ACHN (cell line): ENCODE results near the gene PAX3.

Source experiments
- DNase-seq: peaks from one replicate; pipeline ENCODE4 v3.0.0-alpha.2; 2015
- in situ Hi-C: cut with HindIII; loops from 2 replicates; pipeline ENCODE4 v1.10.0; 2017; ENCODE audit warnings: low sequenced_read_pairs, low pct_ligation_motif_present, low pct_unique_long_range_greater_than_20kb

The PAX3 gene

GRCh38 chr2:222248256-222248655 is 50.5 kb downstream of the PAX3 start:
- in situ Hi-C loops = no loop called here
- no peak for DNase-seq

GRCh38 chr2:222242532-222242931 is 56.3 kb downstream of the PAX3 start:
- DNase-seq = no peak
- in situ Hi-C loops = no loop called here

- DNase-seq = no peak
- in situ Hi-C loops = no loop called here
Observed at GRCh38 chr2:222241128-222241870, 57.5 kb downstream of the PAX3 start.

GRCh38 chr2:222240676-222241049 is 58.1 kb downstream of the PAX3 start:
- in situ Hi-C loops = no loop called here

GRCh38 chr2:222239945-222240675 is 58.7 kb downstream of the PAX3 start:
- in situ Hi-C loops = no loop called here
- DNase-seq = no peak

More at GRCh38 chr2:222240676-222241049, 58.1 kb downstream of the PAX3 start:
- no peak for DNase-seq

- DNase-seq = no peak
- in situ Hi-C loops = no loop called here
Observed at GRCh38 chr2:222239091-222239490, 59.7 kb downstream of the PAX3 start.

- no peak for DNase-seq
- in situ Hi-C loops = no loop called here
Observed at GRCh38 chr2:222238072-222238471, 60.7 kb downstream of the PAX3 start.

- no peak for DNase-seq
- in situ Hi-C loops = no loop called here
Observed at GRCh38 chr2:222232839-222233238, 66.0 kb downstream of the PAX3 start.

GRCh38 chr2:222232372-222232771 is 66.4 kb downstream of the PAX3 start:
- in situ Hi-C loops = no loop called here
- DNase-seq = no peak

- in situ Hi-C loops = no loop called here
Observed at GRCh38 chr2:222228054-222228453, 70.7 kb downstream of the PAX3 start.

GRCh38 chr2:222218786-222219185 is 80.0 kb downstream of the PAX3 start:
- no peak for DNase-seq
- in situ Hi-C loops = no loop called here

More at GRCh38 chr2:222228054-222228453, 70.7 kb downstream of the PAX3 start:
- no peak for DNase-seq

GRCh38 chr2:222217712-222218111 is 81.1 kb downstream of the PAX3 start:
- in situ Hi-C loops = no loop called here
- no peak for DNase-seq

GRCh38 chr2:222214885-222215284 is 83.9 kb downstream of the PAX3 start:
- in situ Hi-C loops = no loop called here
- DNase-seq = no peak

GRCh38 chr2:222213049-222213448 is 85.7 kb downstream of the PAX3 start:
- DNase-seq = no peak
- in situ Hi-C loops = no loop called here

- in situ Hi-C loops = no loop called here
- no peak for DNase-seq
Observed at GRCh38 chr2:222212571-222212970, 86.2 kb downstream of the PAX3 start.

- no peak for DNase-seq
- in situ Hi-C loops = no loop called here
Observed at GRCh38 chr2:222208010-222208690, 90.6 kb downstream of the PAX3 start.

GRCh38 chr2:222205136-222205535 is 93.7 kb downstream of the PAX3 start:
- DNase-seq = no peak
- in situ Hi-C loops = no loop called here

GRCh38 chr2:222203041-222203440 is 95.8 kb downstream of the PAX3 start:
- peak; percentile 42 for DNase-seq

GRCh38 chr2:222196159-222196558 is 102.6 kb downstream of the PAX3 start:
- DNase-seq = no peak
- in situ Hi-C loops = no loop called here

More at GRCh38 chr2:222203041-222203440, 95.8 kb downstream of the PAX3 start:
- in situ Hi-C loops = no loop called here
